Measurements from ENCODE around the gene PPP1CB. TPM values are rescaled to one million over a fixed set of nuclear protein-coding genes. Genes with fewer than 3 reads are reported as not detected.

PPP1CB gene
- total RNA-seq, 2 donors from 2014 or later = 188 to 299 TPM

DNA sequence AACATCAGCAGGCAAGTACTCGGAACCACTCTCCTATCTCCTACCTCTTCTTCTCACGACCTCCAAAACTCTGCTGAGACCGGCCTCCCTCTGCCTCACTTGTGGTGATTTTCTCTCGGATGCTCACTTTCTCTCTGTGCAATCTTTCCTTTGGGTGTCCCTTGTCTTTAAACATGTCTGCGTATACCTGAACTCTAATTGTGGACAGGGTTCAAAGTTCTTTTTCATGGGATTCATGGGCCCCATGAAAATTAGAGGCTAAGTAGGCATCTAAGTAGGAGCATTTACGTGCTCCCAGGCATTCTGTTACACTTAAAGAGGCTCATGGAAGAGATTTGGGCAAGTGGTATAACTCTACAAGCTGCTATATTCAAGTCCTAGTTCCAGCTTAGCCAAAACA lies 2.1 kb upstream of the PPP1CB start:
- Mint-ChIP-seq H3K4me1 (ENCODE audit: low read depth in 2 of 2) (peaks cover 25 to 41% of the 10 kb centered on the region in 2 donors), H3K36me3 (peaks cover 8% of the 10 kb centered on the region), H3K4me3 (peak overlapping the region; percentile 99), H3K27ac (peak overlapping the region; percentile 91 to 95), H3K27me3 (peaks cover 0 to 2% of the 10 kb centered on the region in 2 donors), H3K9me3 (no peaks in the 10 kb centered on the region)
- DNase-seq (ENCODE audit: low spot score) (no peak), ATAC-seq (no peak)

GRCh38 chr2:28750316-28751251 lies 1.0 kb upstream of the PPP1CB start:
- ATAC-seq = no peak
- no peaks in the 10 kb centered on the region for H3K27me3 Mint-ChIP-seq
- H3K27ac Mint-ChIP-seq = peak overlapping the region; percentile 91 to 95
- no peak for DNase-seq (ENCODE audit: low spot score)
- H3K9me3 Mint-ChIP-seq = no peaks in the 10 kb centered on the region
- peaks cover 8% of the 10 kb centered on the region for H3K36me3 Mint-ChIP-seq
- H3K4me3 Mint-ChIP-seq = peak overlapping the region; percentile 99
- H3K4me1 Mint-ChIP-seq (ENCODE audit: low read depth in 2 of 2) = peaks cover 30 to 52% of the 10 kb centered on the region in 2 donors

DNA sequence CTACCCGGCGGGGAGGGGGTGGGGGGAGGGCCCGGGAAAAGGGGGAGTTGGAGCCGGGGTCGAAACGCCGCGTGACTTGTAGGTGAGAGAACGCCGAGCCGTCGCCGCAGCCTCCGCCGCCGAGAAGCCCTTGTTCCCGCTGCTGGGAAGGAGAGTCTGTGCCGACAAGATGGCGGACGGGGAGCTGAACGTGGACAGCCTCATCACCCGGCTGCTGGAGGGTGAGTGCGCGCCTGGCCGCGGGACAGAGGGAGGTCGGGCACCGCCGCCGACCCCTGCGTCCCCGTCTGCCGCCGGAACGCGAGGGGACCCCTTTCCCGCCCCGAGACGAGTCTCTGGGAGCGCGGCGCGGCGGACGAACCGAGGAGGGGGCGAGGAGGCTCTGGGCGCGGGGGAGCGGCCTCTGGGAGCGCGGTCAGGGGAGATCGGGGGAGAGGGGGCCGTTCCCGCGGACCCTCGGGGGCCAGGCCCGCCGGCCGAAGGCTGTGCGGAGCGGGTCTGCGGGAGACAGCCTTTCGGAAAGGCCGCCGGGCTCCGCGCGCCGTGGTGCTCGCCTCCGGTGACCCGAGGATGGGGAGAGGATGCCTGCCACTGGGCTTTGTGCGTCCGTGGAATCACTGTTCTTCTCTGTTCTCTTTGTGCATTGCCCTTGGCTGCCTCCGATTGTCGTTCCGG lies 463 bp downstream of the PPP1CB start:
- no peaks in the 10 kb centered on the region for H3K27me3 Mint-ChIP-seq
- H3K36me3 Mint-ChIP-seq = peaks cover 10% of the 10 kb centered on the region
- DNase-seq (ENCODE audit: low spot score) = no peak

GRCh38 chr2:28752631-28753376 lies 1.2 kb downstream of the PPP1CB start:
- Mint-ChIP-seq H3K36me3 (peaks cover 16% of the 10 kb centered on the region), H3K27ac (peak overlapping the region; percentile 91 to 95)

More for the DNA sequence above, 463 bp downstream of the PPP1CB start:
- H3K9me3 Mint-ChIP-seq = no peaks in the 10 kb centered on the region
- peaks cover 41 to 63% of the 10 kb centered on the region in 2 donors for H3K4me1 Mint-ChIP-seq (ENCODE audit: low read depth in 2 of 2)
- peak overlapping the region; percentile 91 to 95 for H3K27ac Mint-ChIP-seq
- H3K4me3 Mint-ChIP-seq = peak overlapping the region; percentile 99
- ATAC-seq = peak; percentile 45 to 56

DNA sequence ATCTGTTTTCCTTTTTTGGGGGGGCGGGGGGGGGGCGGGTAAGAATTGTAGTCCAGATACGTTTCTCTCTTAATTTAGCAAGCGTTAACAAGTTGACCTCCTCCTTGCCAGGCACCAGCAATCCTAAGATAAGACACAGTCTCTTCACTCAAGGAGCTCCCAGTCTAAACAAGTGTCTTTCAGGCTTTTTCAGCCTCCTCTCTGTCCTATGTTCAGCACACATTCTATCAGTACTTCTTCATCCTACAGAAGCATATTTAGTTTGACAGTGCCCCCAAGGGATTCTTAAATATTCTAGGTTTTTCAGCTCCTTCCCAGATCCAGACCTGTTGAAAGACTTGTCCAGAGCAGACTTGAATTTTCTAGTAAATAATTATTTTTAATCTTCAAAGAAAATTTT lies 2.7 kb downstream of the PPP1CB start:
- no peaks in the 10 kb centered on the region for H3K27me3 Mint-ChIP-seq
- no peaks in the 10 kb centered on the region for H3K9me3 Mint-ChIP-seq
- peak overlapping the region; percentile 30 to 58 for H3K27ac Mint-ChIP-seq
- H3K4me3 Mint-ChIP-seq = peak overlapping the region; percentile 52
- ATAC-seq = no peak
- H3K36me3 Mint-ChIP-seq = peaks cover 16% of the 10 kb centered on the region
- H3K4me1 Mint-ChIP-seq (ENCODE audit: low read depth in 2 of 2) = peaks cover 47 to 69% of the 10 kb centered on the region in 2 donors
- no peak for DNase-seq (ENCODE audit: low spot score)

More at GRCh38 chr2:28752631-28753376, 1.2 kb downstream of the PPP1CB start:
- DNase-seq (ENCODE audit: low spot score) (no peak), ATAC-seq (no peak)
- H3K4me3 Mint-ChIP-seq = peak overlapping the region; percentile 99
- H3K9me3 Mint-ChIP-seq = no peaks in the 10 kb centered on the region
- no peaks in the 10 kb centered on the region for H3K27me3 Mint-ChIP-seq
- H3K4me1 Mint-ChIP-seq (ENCODE audit: low read depth in 2 of 2) = peaks cover 45 to 68% of the 10 kb centered on the region in 2 donors

- H3K36me3 Mint-ChIP-seq = peaks cover 16% of the 10 kb centered on the region
- H3K27me3 Mint-ChIP-seq = no peaks in the 10 kb centered on the region
- peaks cover 42 to 58% of the 10 kb centered on the region in 2 donors for H3K4me1 Mint-ChIP-seq (ENCODE audit: low read depth in 2 of 2)
- no peak for ATAC-seq
- H3K4me3 Mint-ChIP-seq = peak overlapping the region; percentile 52
- H3K27ac Mint-ChIP-seq = peak overlapping the region; percentile 30 to 58
- no peak for DNase-seq (ENCODE audit: low spot score)
- no peaks in the 10 kb centered on the region for H3K9me3 Mint-ChIP-seq
Observed at GRCh38 chr2:28755421-28755820, 3.8 kb downstream of the PPP1CB start.

DNA sequence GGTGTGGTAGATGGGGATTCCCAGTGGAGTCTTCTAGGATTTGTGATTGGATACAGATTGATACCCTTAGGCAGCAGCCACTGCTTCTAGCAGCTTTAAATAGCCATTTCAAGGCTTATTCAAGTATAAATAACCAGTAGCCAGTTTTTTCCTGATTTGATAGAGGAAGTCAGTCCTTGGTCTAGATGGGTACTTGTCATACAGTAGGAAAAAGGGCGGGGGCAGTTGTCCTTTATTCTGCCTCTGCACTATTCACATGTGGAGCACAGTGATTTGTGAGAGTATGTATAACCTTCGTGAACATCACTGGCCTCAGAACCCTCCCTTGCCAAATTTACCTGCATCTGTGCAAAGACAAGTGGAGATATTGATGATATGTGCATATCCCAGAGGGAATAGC lies 6.8 kb downstream of the PPP1CB start:
- Mint-ChIP-seq H3K9me3 (no peaks in the 10 kb centered on the region), H3K27ac (no peak overlapping the region), H3K4me1 (ENCODE audit: low read depth in 2 of 2) (peaks cover 51 to 58% of the 10 kb centered on the region in 2 donors), H3K4me3 (no peak overlapping the region), H3K36me3 (peaks cover 7% of the 10 kb centered on the region), H3K27me3 (no peaks in the 10 kb centered on the region)
- no peak for ATAC-seq
- DNase-seq (ENCODE audit: low spot score) = no peak

DNA sequence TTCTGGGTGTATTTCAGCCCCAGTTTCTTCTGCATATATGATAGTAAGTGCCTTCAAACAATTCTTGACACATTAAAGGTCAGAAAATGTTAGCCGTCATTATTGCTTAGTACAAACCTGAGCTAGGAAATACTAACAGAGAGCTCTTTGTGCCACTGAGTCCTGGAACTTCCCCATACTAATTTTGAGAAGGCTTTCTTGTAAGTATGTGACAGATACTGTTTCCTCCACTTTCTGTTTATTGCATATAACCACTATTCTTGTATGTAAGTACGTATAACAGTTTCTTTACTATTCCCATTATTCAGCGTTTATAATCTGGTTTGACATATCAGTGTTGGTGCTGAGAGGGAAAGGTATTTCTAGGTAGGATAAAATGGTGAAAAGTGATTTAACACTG lies 9.8 kb downstream of the PPP1CB start:
- H3K4me1 Mint-ChIP-seq (ENCODE audit: low read depth in 2 of 2) = peaks cover 52 to 60% of the 10 kb centered on the region in 2 donors
- H3K36me3 Mint-ChIP-seq = peaks cover 7% of the 10 kb centered on the region
- no peak overlapping the region for H3K27ac Mint-ChIP-seq
- no peaks in the 10 kb centered on the region for H3K27me3 Mint-ChIP-seq
- DNase-seq (ENCODE audit: low spot score) (no peak), ATAC-seq (no peak)
- H3K4me3 Mint-ChIP-seq = peak overlapping the region; percentile 20
- no peaks in the 10 kb centered on the region for H3K9me3 Mint-ChIP-seq

GRCh38 chr2:28764909-28765711 lies 13.5 kb downstream of the PPP1CB start:
- Mint-ChIP-seq H3K4me1 (ENCODE audit: low read depth in 2 of 2) (peaks cover 52 to 59% of the 10 kb centered on the region in 2 donors), H3K27me3 (no peaks in the 10 kb centered on the region), H3K4me3 (no peak overlapping the region), H3K36me3 (peaks cover 4% of the 10 kb centered on the region), H3K9me3 (no peaks in the 10 kb centered on the region), H3K27ac (no peak overlapping the region)
- DNase-seq (ENCODE audit: low spot score) (no peak), ATAC-seq (no peak)

GRCh38 chr2:28766070-28766469 lies 14.4 kb downstream of the PPP1CB start:
- Mint-ChIP-seq H3K4me3 (no peak overlapping the region), H3K36me3 (peaks cover 4% of the 10 kb centered on the region), H3K4me1 (ENCODE audit: low read depth in 2 of 2) (peaks cover 57 to 64% of the 10 kb centered on the region in 2 donors), H3K9me3 (no peaks in the 10 kb centered on the region), H3K27me3 (no peaks in the 10 kb centered on the region), H3K27ac (peak overlapping the region in 1 of 2 donors; percentile 40)
- DNase-seq (ENCODE audit: low spot score) (no peak), ATAC-seq (no peak)

- no peak for DNase-seq (ENCODE audit: low spot score)
- no peaks in the 10 kb centered on the region for H3K9me3 Mint-ChIP-seq
- no peak overlapping the region for H3K27ac Mint-ChIP-seq
- peaks cover 4% of the 10 kb centered on the region for H3K36me3 Mint-ChIP-seq
- no peak for ATAC-seq
- no peak overlapping the region for H3K4me3 Mint-ChIP-seq
- peaks cover 54 to 61% of the 10 kb centered on the region in 2 donors for H3K4me1 Mint-ChIP-seq (ENCODE audit: low read depth in 2 of 2)
- no peaks in the 10 kb centered on the region for H3K27me3 Mint-ChIP-seq
Observed at GRCh38 chr2:28767337-28767736, 15.7 kb downstream of the PPP1CB start.

DNA sequence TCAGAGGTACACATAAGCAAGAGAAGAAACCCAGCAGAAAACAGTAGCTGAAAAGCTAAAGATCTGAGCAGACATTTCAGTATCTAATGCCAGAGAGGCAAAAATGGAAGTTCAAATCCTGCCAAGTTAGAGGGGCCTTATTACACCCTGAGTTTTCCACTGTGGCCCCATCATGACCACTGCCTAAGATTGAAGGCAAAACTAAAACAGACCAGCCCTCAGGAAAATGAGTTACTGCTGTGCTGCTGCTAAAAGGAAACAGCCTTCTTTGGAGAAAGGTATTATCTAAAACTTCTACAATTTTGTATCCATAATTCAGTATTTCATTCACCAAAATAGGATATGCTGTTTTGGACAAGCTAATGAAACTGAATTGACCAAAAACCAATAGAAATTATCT lies 16.8 kb downstream of the PPP1CB start:
- Mint-ChIP-seq H3K4me3 (no peak overlapping the region), H3K9me3 (no peaks in the 10 kb centered on the region), H3K27me3 (no peaks in the 10 kb centered on the region), H3K36me3 (peaks cover 4% of the 10 kb centered on the region), H3K4me1 (ENCODE audit: low read depth in 2 of 2) (peaks cover 50 to 54% of the 10 kb centered on the region in 2 donors), H3K27ac (peak overlapping the region in 1 of 2 donors; percentile 20)
- no peak for ATAC-seq
- DNase-seq (ENCODE audit: low spot score) = no peak

DNA sequence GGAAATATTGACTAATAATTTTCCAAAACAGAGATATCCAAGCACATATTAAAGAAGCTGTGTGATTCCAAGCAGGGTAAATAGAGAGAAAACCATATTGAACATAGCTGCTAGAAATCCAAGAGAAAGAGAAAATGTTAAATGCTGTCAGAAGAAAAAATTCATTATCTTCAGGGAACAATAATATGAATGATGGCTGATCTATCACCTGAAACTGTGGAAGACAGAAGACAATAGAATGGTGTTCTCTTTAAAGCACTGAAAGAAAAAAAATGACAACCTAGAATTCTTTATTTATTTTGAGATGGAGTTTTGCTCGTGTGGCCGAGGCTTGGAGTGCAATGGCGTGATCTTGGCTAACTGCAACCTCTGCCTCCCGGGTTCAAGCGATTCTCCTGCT lies 17.3 kb downstream of the PPP1CB start:
- no peak overlapping the region for H3K4me3 Mint-ChIP-seq
- no peaks in the 10 kb centered on the region for H3K27me3 Mint-ChIP-seq
- H3K36me3 Mint-ChIP-seq = peaks cover 4% of the 10 kb centered on the region
- DNase-seq (ENCODE audit: low spot score) (no peak), ATAC-seq (no peak)
- H3K4me1 Mint-ChIP-seq (ENCODE audit: low read depth in 2 of 2) = peaks cover 46 to 54% of the 10 kb centered on the region in 2 donors
- no peaks in the 10 kb centered on the region for H3K9me3 Mint-ChIP-seq
- peak overlapping the region in 1 of 2 donors; percentile 20 for H3K27ac Mint-ChIP-seq

Measured in natural killer cell treated with Interleukin-12 subunit alpha and Interleukin-12 subunit beta and Interleukin-15 and Interleukin-18, amount 100 ng/mL, for 72 hours (primary cell).